GM18520 (cell line): ENCODE results near the gene ADGRF4.

Experiments used
- ATAC-seq: cut with Tn5 transposase; IDR thresholded peaks from one replicate; pipeline ENCODE4 v1.9.1; 2021; ENCODE audit not compliant: unreplicated experiment

The ADGRF4 gene

GRCh38 chr6:47698342-47698787, at the start of gene ADGRF4:
ADGRF4 (plus strand) TSS chr6:47698580; CDS start chr6:47707246, 8,666 bp downstream.
- no peak for ATAC-seq

- no peak for ATAC-seq
Measured at GRCh38 chr6:47650553-47651432, 47.6 kb upstream of the ADGRF4 start.

- ATAC-seq: no peak
Measured at GRCh38 chr6:47651505-47651944, 46.9 kb upstream of the ADGRF4 start.

- ATAC-seq: no peak
Measured at GRCh38 chr6:47653706-47654105, 44.7 kb upstream of the ADGRF4 start.

GRCh38 chr6:47654255-47654654, 44.1 kb upstream of the ADGRF4 start:
- no peak for ATAC-seq

GRCh38 chr6:47655719-47656595, 42.4 kb upstream of the ADGRF4 start:
- no peak for ATAC-seq

GRCh38 chr6:47661960-47662359, 36.4 kb upstream of the ADGRF4 start:
- ATAC-seq: no peak

- ATAC-seq: no peak
Measured at GRCh38 chr6:47663462-47664216, 34.7 kb upstream of the ADGRF4 start.

- ATAC-seq: no peak
Measured at GRCh38 chr6:47665112-47665511, 33.3 kb upstream of the ADGRF4 start.

- ATAC-seq: no peak
Measured at GRCh38 chr6:47669684-47670513, 28.5 kb upstream of the ADGRF4 start.

- no peak for ATAC-seq
Measured at GRCh38 chr6:47670851-47671250, 27.5 kb upstream of the ADGRF4 start.

- no peak for ATAC-seq
Measured at GRCh38 chr6:47671777-47672176, 26.6 kb upstream of the ADGRF4 start.

- no peak for ATAC-seq
Measured at GRCh38 chr6:47672816-47673215, 25.6 kb upstream of the ADGRF4 start.

GRCh38 chr6:47674673-47675072, 23.7 kb upstream of the ADGRF4 start:
- no peak for ATAC-seq

- ATAC-seq: no peak
Measured at GRCh38 chr6:47677381-47678100, 20.8 kb upstream of the ADGRF4 start.

GRCh38 chr6:47678739-47679138, 19.6 kb upstream of the ADGRF4 start:
- ATAC-seq: no peak

- ATAC-seq: no peak
Measured at GRCh38 chr6:47679322-47679906, 19.0 kb upstream of the ADGRF4 start.

- no peak for ATAC-seq
Measured at GRCh38 chr6:47680051-47680450, 18.3 kb upstream of the ADGRF4 start.

- no peak for ATAC-seq
Measured at GRCh38 chr6:47680724-47681123, 17.7 kb upstream of the ADGRF4 start.
